ENCODE data around the gene CALU. TPM values are rescaled to one million over a fixed set of nuclear protein-coding genes. Genes with fewer than 3 reads are reported as not detected.

CALU gene
- total RNA-seq (2014; rRNA removed; shearing (Covaris generic)), result 594 and 622 TPM in 2 replicates

- peak; percentile 100 for DNase-seq (ENCODE audit: low read depth)
These were observed at the start of gene CALU for GRCh38 chr7:128739048-128739962. Gene CALU, plus strand, starts transcription at chr7:128739359. Its CDS starts 9,225 bp downstream, at chr7:128748584.

GRCh38 chr7:128691227-128691626, 47.9 kb upstream of the CALU start:
- DNase-seq (ENCODE audit: low read depth), result no peak

- no peak for DNase-seq (ENCODE audit: low read depth)
These were observed 46.4 kb upstream of the CALU start for GRCh38 chr7:128692623-128693270.

- no peak for DNase-seq (ENCODE audit: low read depth)
These were observed 45.7 kb upstream of the CALU start for GRCh38 chr7:128693373-128694015.

- DNase-seq (ENCODE audit: low read depth), result no peak
These were observed 44.4 kb upstream of the CALU start for GRCh38 chr7:128694738-128695137.

GRCh38 chr7:128697302-128697905, 41.8 kb upstream of the CALU start:
- peak; percentile 92 for DNase-seq (ENCODE audit: low read depth)

GRCh38 chr7:128699196-128699712, 39.9 kb upstream of the CALU start:
- no peak for DNase-seq (ENCODE audit: low read depth)

- DNase-seq (ENCODE audit: low read depth), result no peak
These were observed 39.3 kb upstream of the CALU start for GRCh38 chr7:128699895-128700294.

GRCh38 chr7:128701062-128701785, 37.9 kb upstream of the CALU start:
- DNase-seq (ENCODE audit: low read depth), result no peak

GRCh38 chr7:128703609-128704241, 35.4 kb upstream of the CALU start:
- peak; percentile 28 for DNase-seq (ENCODE audit: low read depth)

GRCh38 chr7:128705891-128706333, 33.2 kb upstream of the CALU start:
- no peak for DNase-seq (ENCODE audit: low read depth)

- no peak for DNase-seq (ENCODE audit: low read depth)
These were observed 31.4 kb upstream of the CALU start for GRCh38 chr7:128707752-128708151.

GRCh38 chr7:128708235-128708634, 30.9 kb upstream of the CALU start:
- no peak for DNase-seq (ENCODE audit: low read depth)

- no peak for DNase-seq (ENCODE audit: low read depth)
These were observed 30.3 kb upstream of the CALU start for GRCh38 chr7:128708824-128709223.

- no peak for DNase-seq (ENCODE audit: low read depth)
These were observed 28.7 kb upstream of the CALU start for GRCh38 chr7:128710481-128710880.

- peak; percentile 39 for DNase-seq (ENCODE audit: low read depth)
These were observed 25.4 kb upstream of the CALU start for GRCh38 chr7:128713794-128714193.

GRCh38 chr7:128714701-128715495, 24.3 kb upstream of the CALU start:
- DNase-seq (ENCODE audit: low read depth), result no peak

GRCh38 chr7:128718967-128719642, 20.1 kb upstream of the CALU start:
- DNase-seq (ENCODE audit: low read depth), result no peak

GRCh38 chr7:128721376-128721775, 17.8 kb upstream of the CALU start:
- DNase-seq (ENCODE audit: low read depth), result no peak
